SK-N-SH treated with all-trans-retinoic acid at 6 μM for 48 hours (cell line): ENCODE results near the gene FSD2.

Source experiments
- ARNTL ChIP-seq: fragments of 450-650 bp; formaldehyde crosslinking; IDR thresholded peaks from 2 replicates; pipeline ENCODE4 v1.5.0; 2020; ENCODE audit warnings: low read depth, mild to moderate bottlenecking, moderate library complexity, borderline replicate concordance
- BACH2 ChIP-seq: fragments of 250-450 bp; sonication (Bioruptor Pico); IDR thresholded peaks from 2 replicates; pipeline ENCODE4 v1.9.0; 2021; ENCODE audit warnings: mild to moderate bottlenecking, borderline replicate concordance
- CSDC2 ChIP-seq: fragments of 250-450 bp; sonication (Bioruptor Pico); IDR thresholded peaks from 2 replicates; pipeline ENCODE4 v1.5.0; 2020; ENCODE audit warnings: mild to moderate bottlenecking, moderate library complexity
- PPARA ChIP-seq: fragments of 250-450 bp; sonication (Bioruptor Pico); IDR thresholded peaks from 2 replicates; pipeline ENCODE4 v1.5.0; 2020; ENCODE audit warnings: mild to moderate bottlenecking, borderline replicate concordance
- RARB ChIP-seq: fragments of 250-450 bp; sonication (Bioruptor Pico); IDR thresholded peaks from 2 replicates; pipeline ENCODE4 v1.8.0; 2021; ENCODE audit warnings: mild to moderate bottlenecking, moderate library complexity
- TCF4 ChIP-seq: fragments of 250-450 bp; sonication (Bioruptor Pico); IDR thresholded peaks from 2 replicates; pipeline ENCODE4 v1.8.0; 2021; ENCODE audit warnings: mild to moderate bottlenecking, moderate library complexity, borderline replicate concordance
- TOX ChIP-seq: fragments of 250-450 bp; sonication (Bioruptor Pico); IDR thresholded peaks from 2 replicates; pipeline ENCODE4 v1.8.0; 2021; ENCODE audit warnings: mild to moderate bottlenecking, moderate library complexity, borderline replicate concordance
- ZFP3 ChIP-seq: fragments of 250-450 bp; sonication (Bioruptor Pico); IDR thresholded peaks from 2 replicates; pipeline ENCODE4 v1.5.0; 2020; ENCODE audit warnings: mild to moderate bottlenecking, moderate library complexity
- ZNF8 ChIP-seq: fragments of 450-650 bp; formaldehyde crosslinking; IDR thresholded peaks from 2 replicates; pipeline ENCODE4 v1.5.0; 2020; ENCODE audit warnings: mild to moderate bottlenecking, moderate library complexity
- TF ChIP-seq, protein P1 (sequence below): fragments of 250-450 bp; sonication (Bioruptor Pico); IDR thresholded peaks from 2 replicates; pipeline ENCODE4 v1.5.1; 2021; ENCODE audit warnings: mild to moderate bottlenecking, moderate library complexity
- TF ChIP-seq, protein P2 (sequence below): fragments of 250-450 bp; sonication (Bioruptor Pico); IDR thresholded peaks from 2 replicates; pipeline ENCODE4 v1.8.0; 2020; ENCODE audit warnings: mild to moderate bottlenecking, moderate library complexity, borderline replicate concordance
- TF ChIP-seq, protein P3 (sequence below): fragments of 250-450 bp; sonication (Bioruptor Pico); IDR thresholded peaks from 2 replicates; pipeline ENCODE4 v1.5.0; 2020; ENCODE audit warnings: mild to moderate bottlenecking, moderate library complexity
- TF ChIP-seq, protein P4 (sequence below): fragments of 250-450 bp; sonication (Bioruptor Pico); IDR thresholded peaks from 2 replicates; pipeline ENCODE4 v1.5.1; 2020; ENCODE audit warnings: low read depth, mild to moderate bottlenecking, moderate library complexity
- TF ChIP-seq, protein P5 (sequence below): fragments of 250-450 bp; sonication (Bioruptor Pico); IDR thresholded peaks from 2 replicates; pipeline ENCODE4 v1.8.0; 2021; ENCODE audit warnings: low read depth, mild to moderate bottlenecking, moderate library complexity, borderline replicate concordance

DNA sequence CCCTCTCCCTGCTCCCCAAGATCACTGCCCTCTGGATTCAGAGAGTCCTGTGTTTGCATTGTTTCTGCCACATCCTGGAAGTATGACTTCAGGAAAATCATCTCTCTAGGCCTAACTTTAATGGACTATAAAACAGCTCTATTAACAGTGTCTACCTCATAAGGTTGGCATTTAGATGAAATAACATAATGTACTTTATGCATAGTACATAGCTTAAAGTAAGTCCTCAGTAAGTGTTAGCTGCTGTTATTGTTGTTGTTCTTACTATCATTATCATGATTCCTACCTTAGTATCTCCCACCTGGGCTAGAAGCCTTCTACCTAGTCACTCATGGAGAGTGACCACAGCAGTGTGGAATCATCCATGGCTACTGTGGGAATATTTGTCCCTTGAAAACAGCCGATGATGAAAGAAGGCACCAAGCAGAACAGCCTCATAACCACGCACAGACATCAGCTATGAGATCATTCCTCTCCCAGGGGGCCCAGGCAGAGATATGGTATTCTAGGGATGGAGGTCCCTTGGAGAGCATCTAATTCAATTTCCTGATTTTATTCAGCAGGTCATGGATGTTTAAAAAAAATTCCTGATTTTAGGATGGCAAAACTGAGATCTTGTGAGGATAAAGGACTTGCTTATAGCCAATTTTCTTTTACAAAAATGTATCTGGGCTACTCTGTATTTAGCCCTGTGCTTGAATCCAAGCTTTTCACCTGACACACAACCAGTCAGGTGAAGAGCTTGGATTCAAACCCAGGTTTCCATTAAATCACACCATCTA lies 1.9 kb downstream of the FSD2 start:
- TF ChIP-seq, protein P1, sequence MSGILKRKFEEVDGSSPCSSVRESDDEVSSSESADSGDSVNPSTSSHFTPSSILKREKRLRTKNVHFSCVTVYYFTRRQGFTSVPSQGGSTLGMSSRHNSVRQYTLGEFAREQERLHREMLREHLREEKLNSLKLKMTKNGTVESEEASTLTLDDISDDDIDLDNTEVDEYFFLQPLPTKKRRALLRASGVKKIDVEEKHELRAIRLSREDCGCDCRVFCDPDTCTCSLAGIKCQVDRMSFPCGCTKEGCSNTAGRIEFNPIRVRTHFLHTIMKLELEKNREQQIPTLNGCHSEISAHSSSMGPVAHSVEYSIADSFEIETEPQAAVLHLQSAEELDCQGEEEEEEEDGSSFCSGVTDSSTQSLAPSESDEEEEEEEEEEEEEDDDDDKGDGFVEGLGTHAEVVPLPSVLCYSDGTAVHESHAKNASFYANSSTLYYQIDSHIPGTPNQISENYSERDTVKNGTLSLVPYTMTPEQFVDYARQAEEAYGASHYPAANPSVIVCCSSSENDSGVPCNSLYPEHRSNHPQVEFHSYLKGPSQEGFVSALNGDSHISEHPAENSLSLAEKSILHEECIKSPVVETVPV = no peak
- TF ChIP-seq, protein P2, sequence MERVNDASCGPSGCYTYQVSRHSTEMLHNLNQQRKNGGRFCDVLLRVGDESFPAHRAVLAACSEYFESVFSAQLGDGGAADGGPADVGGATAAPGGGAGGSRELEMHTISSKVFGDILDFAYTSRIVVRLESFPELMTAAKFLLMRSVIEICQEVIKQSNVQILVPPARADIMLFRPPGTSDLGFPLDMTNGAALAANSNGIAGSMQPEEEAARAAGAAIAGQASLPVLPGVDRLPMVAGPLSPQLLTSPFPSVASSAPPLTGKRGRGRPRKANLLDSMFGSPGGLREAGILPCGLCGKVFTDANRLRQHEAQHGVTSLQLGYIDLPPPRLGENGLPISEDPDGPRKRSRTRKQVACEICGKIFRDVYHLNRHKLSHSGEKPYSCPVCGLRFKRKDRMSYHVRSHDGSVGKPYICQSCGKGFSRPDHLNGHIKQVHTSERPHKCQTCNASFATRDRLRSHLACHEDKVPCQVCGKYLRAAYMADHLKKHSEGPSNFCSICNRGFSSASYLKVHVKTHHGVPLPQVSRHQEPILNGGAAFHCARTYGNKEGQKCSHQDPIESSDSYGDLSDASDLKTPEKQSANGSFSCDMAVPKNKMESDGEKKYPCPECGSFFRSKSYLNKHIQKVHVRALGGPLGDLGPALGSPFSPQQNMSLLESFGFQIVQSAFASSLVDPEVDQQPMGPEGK (CRISPR knock-in tag) = no peak
- TF ChIP-seq, protein P3, sequence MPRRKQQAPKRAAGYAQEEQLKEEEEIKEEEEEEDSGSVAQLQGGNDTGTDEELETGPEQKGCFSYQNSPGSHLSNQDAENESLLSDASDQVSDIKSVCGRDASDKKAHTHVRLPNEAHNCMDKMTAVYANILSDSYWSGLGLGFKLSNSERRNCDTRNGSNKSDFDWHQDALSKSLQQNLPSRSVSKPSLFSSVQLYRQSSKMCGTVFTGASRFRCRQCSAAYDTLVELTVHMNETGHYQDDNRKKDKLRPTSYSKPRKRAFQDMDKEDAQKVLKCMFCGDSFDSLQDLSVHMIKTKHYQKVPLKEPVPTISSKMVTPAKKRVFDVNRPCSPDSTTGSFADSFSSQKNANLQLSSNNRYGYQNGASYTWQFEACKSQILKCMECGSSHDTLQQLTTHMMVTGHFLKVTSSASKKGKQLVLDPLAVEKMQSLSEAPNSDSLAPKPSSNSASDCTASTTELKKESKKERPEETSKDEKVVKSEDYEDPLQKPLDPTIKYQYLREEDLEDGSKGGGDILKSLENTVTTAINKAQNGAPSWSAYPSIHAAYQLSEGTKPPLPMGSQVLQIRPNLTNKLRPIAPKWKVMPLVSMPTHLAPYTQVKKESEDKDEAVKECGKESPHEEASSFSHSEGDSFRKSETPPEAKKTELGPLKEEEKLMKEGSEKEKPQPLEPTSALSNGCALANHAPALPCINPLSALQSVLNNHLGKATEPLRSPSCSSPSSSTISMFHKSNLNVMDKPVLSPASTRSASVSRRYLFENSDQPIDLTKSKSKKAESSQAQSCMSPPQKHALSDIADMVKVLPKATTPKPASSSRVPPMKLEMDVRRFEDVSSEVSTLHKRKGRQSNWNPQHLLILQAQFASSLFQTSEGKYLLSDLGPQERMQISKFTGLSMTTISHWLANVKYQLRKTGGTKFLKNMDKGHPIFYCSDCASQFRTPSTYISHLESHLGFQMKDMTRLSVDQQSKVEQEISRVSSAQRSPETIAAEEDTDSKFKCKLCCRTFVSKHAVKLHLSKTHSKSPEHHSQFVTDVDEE = no peak
- TF ChIP-seq, protein P4, sequence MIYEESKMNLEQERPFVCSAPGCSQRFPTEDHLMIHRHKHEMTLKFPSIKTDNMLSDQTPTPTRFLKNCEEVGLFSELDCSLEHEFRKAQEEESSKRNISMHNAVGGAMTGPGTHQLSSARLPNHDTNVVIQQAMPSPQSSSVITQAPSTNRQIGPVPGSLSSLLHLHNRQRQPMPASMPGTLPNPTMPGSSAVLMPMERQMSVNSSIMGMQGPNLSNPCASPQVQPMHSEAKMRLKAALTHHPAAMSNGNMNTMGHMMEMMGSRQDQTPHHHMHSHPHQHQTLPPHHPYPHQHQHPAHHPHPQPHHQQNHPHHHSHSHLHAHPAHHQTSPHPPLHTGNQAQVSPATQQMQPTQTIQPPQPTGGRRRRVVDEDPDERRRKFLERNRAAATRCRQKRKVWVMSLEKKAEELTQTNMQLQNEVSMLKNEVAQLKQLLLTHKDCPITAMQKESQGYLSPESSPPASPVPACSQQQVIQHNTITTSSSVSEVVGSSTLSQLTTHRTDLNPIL (CRISPR knock-in tag) = no peak
- TF ChIP-seq ZNF8 (CRISPR knock-in tag) (no peak), PPARA (CRISPR knock-in tag) (no peak), ARNTL (no peak), RARB (CRISPR knock-in tag) (no peak), BACH2 (CRISPR knock-in tag) (no peak), ZFP3 (CRISPR knock-in tag) (no peak), TOX (no peak), CSDC2 (CRISPR knock-in tag) (no peak), TCF4 (CRISPR knock-in tag) (no peak)
- TF ChIP-seq, protein P5, sequence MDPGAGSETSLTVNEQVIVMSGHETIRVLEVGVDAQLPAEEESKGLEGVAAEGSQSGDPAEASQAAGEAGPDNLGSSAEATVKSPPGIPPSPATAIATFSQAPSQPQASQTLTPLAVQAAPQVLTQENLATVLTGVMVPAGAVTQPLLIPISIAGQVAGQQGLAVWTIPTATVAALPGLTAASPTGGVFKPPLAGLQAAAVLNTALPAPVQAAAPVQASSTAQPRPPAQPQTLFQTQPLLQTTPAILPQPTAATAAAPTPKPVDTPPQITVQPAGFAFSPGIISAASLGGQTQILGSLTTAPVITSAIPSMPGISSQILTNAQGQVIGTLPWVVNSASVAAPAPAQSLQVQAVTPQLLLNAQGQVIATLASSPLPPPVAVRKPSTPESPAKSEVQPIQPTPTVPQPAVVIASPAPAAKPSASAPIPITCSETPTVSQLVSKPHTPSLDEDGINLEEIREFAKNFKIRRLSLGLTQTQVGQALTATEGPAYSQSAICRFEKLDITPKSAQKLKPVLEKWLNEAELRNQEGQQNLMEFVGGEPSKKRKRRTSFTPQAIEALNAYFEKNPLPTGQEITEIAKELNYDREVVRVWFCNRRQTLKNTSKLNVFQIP (CRISPR knock-in tag) = no peak
